Choroid plexus epithelial cell (primary cell): Measurements from ENCODE around the gene MPV17.

ENCODE experiments used
- DNase-seq: peaks from one replicate; pipeline ENCODE4 v3.0.0-alpha.2; 2010; ENCODE audit warnings: low read depth
- H3K4me3 ChIP-seq: 2 replicates; pipeline ENCODE4 v1.5.1; 2011; ENCODE audit warnings: low read depth, mild to moderate bottlenecking, control low read depth, low read length, moderate library complexity
- CTCF ChIP-seq: conservative IDR thresholded peaks from 2 replicates; pipeline ENCODE4 v1.5.1; 2011; ENCODE audit warnings: low read depth, mild to moderate bottlenecking, control low read depth, inconsistent platforms, low read length, moderate library complexity

Gene MPV17

GRCh38 chr2:27351802-27352598, 29.1 kb upstream of the MPV17 start:
- no peak for DNase-seq
- TF ChIP-seq CTCF = no peak
- H3K4me3 ChIP-seq = no peak overlapping the region

GRCh38 chr2:27350106-27350693, 27.3 kb upstream of the MPV17 start:
- DNase-seq = no peak
- H3K4me3 ChIP-seq = no peak overlapping the region
- TF ChIP-seq CTCF = no peak

- TF ChIP-seq CTCF = no peak
- no peak for DNase-seq
- no peak overlapping the region for H3K4me3 ChIP-seq
Measured at GRCh38 chr2:27347641-27348040, 24.7 kb upstream of the MPV17 start.

GRCh38 chr2:27336173-27336572, 13.3 kb upstream of the MPV17 start:
- no peak for TF ChIP-seq CTCF
- DNase-seq = no peak
- H3K4me3 ChIP-seq = no peak overlapping the region

GRCh38 chr2:27335311-27335710, 12.4 kb upstream of the MPV17 start:
- DNase-seq = no peak
- no peak for TF ChIP-seq CTCF
- no peak overlapping the region for H3K4me3 ChIP-seq

GRCh38 chr2:27324720-27325119, 1.8 kb upstream of the MPV17 start:
- H3K4me3 ChIP-seq = no peak overlapping the region
- DNase-seq = no peak
- TF ChIP-seq CTCF = no peak
